Fibroblast of skin of right quadriceps (primary cell): ENCODE results near the gene SQSTM1.
A peak's percentile ranks its signal among the peaks of the same experiment; 100 is the strongest.

Source experiments
- DNase-seq: peaks from one replicate; pipeline ENCODE4 v3.0.0-alpha.2; 2013

SQSTM1 gene

GRCh38 chr5:179806250-179807048 is 14.3 kb upstream of the SQSTM1 start, which contains the start of gene MGAT4B:
Gene MGAT4B, minus strand, starts transcription at chr5:179806866. Its CDS starts 283 bp downstream, at chr5:179806583.
- peak; percentile 74 for DNase-seq

DNA sequence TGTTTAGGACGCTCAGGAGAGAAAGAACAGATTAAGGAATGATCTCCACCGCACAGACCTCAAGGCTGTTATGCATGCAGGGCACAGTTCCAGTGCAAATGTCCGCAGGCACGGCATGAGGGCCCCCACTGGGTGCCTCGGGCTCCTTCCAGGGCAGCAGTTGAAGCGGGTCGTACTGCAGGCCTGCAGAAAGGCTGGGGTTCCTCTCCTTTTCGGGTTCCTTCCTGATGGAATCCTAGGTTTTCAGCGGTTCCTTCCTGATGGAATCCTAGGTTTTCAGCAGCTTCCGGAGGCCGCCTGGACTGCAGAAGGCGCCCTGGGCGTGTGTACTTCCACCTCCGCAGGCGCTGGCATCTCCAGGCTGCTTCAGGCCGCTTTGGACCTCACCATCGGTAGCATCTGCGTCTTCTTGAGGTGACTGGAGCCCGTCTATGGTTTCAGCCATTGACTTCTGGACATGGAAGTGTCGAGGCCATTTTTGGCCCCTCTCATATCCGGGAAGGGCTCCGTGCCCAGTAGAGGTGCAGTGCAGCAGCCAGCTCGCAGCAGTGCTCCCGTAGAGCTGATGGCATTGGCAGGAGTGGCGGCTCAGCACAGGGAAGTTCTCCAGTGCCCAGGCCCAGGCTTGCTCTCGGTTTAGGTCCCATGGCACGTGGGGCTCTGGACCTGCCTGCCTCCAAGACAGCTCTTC is 8.4 kb upstream of the SQSTM1 start:
- DNase-seq: no peak

GRCh38 chr5:179812997-179813607 is 7.6 kb upstream of the SQSTM1 start:
- DNase-seq: no peak

DNA sequence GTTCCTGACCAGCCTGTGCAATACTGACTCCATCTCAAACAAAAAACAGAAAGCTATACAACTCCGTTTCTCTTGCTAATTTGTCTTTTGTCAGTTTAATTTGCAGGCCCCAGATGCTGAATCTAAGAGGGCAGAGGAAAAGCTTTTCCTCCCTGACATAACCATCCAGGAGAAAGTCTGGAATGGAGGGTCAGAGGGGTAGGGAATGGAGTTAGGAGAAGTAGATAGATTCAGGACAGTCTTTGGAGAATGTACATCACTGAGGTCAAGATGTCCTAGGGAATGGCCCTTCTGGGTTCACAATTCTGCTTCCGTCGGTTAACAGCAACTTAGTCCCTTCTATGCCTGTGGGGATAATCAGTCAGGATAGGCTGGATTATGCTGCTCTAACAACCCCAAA is 6.6 kb upstream of the SQSTM1 start:
- no peak for DNase-seq

DNA sequence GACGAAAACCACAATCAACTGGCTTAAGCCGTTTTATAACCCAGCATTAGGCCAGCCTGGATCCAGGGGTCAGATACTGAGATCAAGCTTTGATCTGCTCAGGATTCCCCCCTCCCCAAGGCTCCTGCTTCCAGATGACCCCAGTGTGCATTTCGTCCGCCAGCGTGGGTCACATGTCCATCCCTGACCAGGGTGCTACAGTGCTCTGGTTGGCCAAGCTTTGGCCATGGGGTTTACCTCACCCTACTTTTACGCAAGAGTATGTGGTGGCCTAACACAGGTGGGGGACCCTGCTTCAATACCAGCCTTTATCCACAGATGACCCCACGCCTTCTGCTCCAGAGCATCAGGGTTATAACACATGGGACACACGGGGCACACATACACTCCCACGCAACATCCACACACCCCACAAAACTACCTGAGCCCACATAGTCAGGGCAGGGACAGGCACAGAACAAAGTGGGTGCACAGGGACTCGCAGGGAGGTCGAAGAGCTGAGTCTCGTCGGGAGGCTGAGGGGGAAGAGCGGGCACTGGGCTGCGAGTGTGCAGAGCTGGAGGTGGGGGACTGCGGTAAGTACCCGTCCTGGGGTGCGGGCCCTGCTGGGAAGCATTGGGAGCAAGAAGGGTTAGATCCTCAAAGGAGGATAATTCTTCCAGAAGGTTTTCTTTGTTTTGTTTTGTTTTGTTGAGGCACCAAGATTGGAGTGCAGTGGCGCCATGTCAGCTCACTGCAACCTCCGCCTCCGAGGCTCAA is 5.0 kb upstream of the SQSTM1 start:
- DNase-seq: no peak

DNA sequence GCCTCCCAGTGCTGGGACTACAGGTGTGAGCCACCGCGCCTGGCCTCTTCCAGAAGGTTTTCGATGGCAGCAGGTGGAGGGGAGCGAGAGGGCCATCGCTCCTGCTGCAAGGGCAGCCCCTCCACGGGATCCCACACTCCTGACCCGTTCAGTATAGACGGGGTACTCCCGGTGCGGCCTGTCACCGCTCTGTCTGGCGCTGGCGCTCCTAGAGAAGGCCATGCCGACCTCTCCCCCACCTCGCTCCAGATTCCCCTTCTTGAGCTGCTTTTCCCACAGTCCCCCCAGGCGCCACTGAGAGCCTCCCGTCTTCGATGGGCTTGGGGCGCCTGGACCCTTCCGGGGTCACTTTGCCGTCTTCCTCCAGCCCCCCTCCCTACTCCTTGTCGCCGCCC is 4.3 kb upstream of the SQSTM1 start:
- DNase-seq: no peak

DNA sequence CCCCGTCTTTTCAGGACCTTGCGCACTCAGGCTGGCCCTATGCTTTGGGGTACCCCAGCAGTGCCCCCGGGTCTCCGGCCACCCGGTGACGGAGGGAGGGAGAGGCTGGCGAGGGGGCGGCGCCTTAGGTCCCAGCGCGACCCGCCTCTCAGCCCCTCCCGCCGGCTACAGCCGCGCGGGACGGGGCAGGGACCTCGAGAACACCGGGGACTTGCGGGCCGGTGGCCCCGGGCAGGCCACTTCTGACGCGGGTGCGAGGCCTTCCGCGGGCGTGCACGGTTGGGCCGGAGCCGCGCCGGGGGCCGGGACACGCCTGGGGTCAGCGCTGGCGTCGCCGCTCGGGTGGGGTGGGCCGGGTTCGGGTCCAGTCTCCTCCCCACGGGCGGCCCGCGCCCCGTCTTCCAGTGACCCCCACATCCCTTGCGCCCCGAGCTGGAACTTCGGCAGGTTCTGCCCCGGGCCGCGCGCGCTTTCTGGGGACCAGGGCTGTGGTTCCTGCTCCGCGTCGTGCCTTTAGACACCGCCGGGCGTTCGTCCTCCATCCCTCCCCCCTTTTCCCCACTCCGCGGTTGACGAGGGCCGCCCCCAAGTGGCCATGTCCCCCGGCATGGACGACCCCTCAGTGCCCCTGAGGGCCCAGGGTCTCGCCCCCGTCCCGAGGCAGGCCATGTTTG is 3.8 kb upstream of the SQSTM1 start:
- DNase-seq: no peak

DNA sequence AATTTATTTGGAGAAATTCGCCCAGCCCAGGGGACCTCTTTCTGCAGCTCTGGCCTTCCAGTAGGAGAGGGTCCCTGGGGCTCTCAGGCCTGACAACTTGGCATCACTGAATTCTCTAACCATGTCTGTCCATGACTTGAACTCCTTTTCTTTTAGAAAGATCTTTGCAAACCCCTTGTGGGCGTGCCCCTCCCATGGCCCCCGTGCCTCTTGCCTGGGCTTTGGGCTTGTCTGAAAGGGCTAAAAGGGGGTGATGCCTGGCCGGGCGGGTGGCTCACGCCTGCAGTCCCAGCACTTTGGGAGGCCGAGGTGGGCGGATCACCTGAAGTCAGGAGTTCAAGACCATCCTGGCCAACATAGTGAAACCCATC is 3.2 kb upstream of the SQSTM1 start:
- DNase-seq: no peak

- DNase-seq: no peak
Measured at GRCh38 chr5:179817890-179818745, 2.6 kb upstream of the SQSTM1 start.

DNA sequence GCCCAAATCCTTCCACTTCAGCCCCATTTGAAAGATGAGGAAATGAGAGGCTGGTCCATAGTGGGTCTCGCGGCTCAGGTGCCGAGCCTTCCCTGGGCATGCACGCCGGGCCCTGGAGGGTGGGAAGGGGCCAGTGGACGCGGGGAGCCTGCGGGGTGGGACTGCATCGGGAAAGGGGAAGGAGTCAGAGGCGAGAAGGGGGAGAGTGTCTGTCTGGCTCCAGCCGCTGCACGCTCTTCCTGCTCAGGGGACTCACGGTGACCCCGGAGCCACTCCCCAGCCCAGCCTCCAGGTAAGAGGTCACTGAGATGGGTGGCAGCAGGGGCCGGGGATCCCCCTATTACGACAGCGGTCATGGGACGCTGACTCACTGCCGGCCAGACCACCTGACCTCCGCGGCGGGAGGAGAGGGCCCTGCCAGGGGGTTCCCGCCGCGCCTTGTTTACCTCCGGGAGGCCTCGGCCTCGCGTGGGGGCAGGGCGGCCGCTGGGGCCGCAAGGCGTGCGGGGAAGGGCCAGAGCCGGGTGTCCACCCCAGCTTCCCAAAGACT is 1.9 kb upstream of the SQSTM1 start:
- DNase-seq: peak; percentile 85

- DNase-seq: peak; percentile 44
Measured at GRCh38 chr5:179819296-179820126, 1.2 kb upstream of the SQSTM1 start.

DNA sequence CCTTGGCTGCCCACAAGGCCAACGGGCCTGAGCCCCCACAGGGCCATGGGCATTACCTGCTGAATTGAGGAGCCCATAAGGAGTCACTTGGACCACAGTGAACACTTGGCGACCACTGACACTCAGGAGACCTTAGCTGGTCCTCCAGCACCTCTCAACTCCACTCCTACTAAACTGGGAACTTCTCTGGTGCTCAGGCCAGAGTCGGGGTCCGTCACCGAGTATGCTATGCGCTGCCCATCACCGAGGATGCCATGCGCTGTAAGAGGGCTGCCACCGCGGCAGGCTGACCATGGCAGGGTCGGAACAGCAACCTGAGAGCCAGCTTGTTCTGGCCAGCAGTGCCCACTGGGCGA is 600 bp upstream of the SQSTM1 start:
- no peak for DNase-seq

- DNase-seq: peak; percentile 88
Measured at GRCh38 chr5:179821298-179822058, 773 bp downstream of the SQSTM1 start.

GRCh38 chr5:179822059-179822432 is 1.3 kb downstream of the SQSTM1 start:
- DNase-seq: no peak

DNA sequence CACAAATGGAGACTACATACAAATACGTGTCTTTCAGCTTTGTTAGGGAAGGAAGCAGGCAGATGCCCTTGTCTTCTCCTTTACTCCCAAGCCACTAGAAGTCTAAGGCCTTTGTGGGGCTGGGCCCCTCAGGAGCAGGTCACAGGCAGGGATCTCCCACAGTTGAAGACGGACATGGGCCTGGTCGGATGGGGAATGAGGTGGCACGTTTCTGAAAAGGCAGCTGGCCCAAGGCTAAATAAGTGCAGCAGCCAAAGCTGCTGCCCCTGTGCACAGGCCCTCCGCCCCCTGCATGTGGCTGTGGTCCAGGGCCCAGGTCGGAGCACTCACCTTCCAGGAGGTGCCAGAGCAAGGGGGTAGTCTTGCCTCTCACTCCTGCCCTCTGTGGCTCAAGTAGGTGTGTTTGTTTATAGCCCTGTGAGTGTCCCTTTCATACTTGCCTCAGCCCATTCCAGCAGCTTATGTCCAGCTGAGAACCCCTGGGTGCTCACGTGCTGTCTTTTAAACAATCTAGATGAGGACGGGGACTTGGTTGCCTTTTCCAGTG is 1.8 kb downstream of the SQSTM1 start:
- no peak for DNase-seq

DNA sequence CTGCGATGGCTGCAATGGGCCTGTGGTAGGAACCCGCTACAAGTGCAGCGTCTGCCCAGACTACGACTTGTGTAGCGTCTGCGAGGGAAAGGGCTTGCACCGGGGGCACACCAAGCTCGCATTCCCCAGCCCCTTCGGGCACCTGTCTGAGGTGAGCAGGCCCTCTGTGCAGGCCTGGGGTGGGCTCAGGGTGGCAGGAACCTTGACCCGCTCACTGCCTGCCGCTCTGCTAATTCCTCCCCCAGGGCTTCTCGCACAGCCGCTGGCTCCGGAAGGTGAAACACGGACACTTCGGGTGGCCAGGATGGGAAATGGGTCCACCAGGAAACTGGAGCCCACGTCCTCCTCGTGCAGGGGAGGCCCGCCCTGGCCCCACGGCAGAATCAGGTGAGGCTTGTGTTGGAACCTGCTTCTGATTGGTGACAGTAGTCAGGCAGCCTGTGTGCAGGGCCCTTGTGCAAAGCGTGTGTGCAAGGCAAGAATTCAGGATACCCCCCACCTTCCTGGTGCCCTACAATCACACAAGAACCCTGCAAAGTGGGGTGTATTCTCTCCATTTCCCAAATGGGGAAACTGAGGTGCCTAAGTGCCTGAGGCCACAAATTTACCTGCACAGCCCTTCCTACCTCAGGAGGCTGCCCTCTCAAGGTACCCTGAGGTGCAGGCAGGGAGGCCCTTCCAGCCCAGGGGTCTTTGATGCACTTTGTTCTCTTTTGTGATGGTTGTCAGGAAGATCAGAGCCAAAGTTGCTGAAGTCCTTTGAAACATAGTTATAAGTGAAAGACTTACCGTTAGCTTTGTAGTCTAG is 3.4 kb downstream of the SQSTM1 start:
- no peak for DNase-seq

- no peak for DNase-seq
Measured at GRCh38 chr5:179824745-179825112, 4.0 kb downstream of the SQSTM1 start.

GRCh38 chr5:179825655-179826182 is 5.0 kb downstream of the SQSTM1 start:
- no peak for DNase-seq
